Kasumi-1 (cell line): ENCODE results near the gene GRAP2.

ENCODE experiments used
- DNase-seq, 2 experiments: peaks; one replicate each; lab custom pipeline; 2025; lab: John Stamatoyannopoulos, UW

The GRAP2 gene

GRCh38 chr22:39994566-39995392 is 93.9 kb downstream of the GRAP2 start, which contains the start of gene FAM83F:
Gene FAM83F, plus strand, starts transcription at chr22:39994954. Its CDS starts 89 bp downstream, at chr22:39995043.
- DNase-seq, result no peak

- DNase-seq, result no peak
Observed at GRCh38 chr22:39995393-39996252, 94.7 kb downstream of the GRAP2 start.

GRCh38 chr22:39996732-39997131 is 95.8 kb downstream of the GRAP2 start:
- DNase-seq, result no peak

- DNase-seq, result no peak
Observed at GRCh38 chr22:39997421-39997820, 96.5 kb downstream of the GRAP2 start.

- no peak for DNase-seq
Observed at GRCh38 chr22:39997939-39998726, 97.2 kb downstream of the GRAP2 start.

DNA sequence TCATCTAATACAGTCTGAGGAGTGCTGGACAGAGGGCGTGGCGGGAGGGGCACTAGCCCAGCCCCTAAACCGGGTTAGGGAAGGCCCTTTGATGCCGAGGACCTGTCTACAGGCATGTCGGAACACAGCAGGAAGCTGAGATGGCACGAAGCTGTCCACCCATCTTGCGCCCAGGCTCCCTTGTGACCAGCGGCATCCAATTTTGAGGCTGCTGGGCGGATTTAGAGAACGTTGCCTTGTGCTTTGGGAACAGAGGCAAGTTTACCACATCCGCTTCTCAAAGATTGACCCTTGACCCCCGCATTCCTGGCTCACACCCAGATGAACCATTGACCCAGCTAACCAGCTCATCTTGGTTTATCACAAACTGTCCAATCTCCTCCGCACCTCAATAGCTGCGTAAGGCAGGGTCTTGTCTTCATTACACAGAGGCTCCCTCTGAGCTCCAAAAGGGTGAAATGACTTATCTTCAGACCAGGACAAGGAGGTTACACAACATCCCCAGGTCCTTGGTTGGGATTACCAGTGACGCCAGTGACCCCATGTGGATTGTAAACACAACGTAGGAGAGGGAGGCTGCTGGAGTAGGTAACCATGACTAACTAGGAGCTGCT is 98.4 kb downstream of the GRAP2 start:
- DNase-seq, result no peak

DNA sequence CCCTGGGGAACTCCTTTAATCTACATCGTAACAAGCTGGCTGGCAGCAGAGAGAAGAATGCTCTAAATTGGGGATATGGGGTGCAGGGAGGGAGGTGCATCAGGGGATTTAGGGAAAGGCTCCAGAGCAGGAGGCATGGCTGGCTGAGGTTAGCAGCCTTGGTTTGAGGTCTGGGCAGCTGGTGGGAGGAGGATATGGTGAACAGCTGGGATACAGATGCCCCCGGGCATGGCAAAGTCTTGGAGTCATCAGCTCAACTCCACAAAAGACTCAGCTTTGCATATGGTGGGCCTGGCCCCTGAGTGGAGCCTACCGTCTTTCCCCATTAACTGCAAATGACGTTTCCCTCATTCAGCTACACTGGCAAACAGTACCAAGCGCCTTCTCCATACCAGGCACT is 99.3 kb downstream of the GRAP2 start:
- DNase-seq, result no peak

DNA sequence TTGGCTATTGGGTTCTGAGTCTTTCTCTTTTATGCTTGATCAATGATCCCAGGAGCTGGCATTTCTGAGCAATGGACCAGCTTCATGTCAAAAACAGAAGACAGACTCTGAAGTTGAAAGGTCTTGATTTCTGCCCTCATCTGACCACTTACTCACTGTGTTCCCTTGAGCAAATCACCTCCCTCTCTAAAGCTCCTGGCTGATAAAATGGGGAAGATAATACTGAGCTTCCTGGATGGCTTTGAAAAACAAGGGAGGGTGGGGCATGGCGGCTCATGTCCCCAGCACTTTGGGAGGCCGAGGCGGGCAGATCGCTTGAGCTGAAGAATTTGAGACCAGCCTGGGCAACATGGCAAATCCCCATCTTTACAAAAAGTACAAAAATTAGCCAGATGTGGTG is 100.2 kb downstream of the GRAP2 start:
- DNase-seq, result no peak

- no peak for DNase-seq
Observed at GRCh38 chr22:40001800-40002577, 101.1 kb downstream of the GRAP2 start.

- DNase-seq, result no peak
Observed at GRCh38 chr22:40002935-40003715, 102.2 kb downstream of the GRAP2 start.

GRCh38 chr22:40004836-40005235 is 104.0 kb downstream of the GRAP2 start:
- DNase-seq, result no peak

GRCh38 chr22:40006641-40007040 is 105.8 kb downstream of the GRAP2 start:
- DNase-seq, result no peak

DNA sequence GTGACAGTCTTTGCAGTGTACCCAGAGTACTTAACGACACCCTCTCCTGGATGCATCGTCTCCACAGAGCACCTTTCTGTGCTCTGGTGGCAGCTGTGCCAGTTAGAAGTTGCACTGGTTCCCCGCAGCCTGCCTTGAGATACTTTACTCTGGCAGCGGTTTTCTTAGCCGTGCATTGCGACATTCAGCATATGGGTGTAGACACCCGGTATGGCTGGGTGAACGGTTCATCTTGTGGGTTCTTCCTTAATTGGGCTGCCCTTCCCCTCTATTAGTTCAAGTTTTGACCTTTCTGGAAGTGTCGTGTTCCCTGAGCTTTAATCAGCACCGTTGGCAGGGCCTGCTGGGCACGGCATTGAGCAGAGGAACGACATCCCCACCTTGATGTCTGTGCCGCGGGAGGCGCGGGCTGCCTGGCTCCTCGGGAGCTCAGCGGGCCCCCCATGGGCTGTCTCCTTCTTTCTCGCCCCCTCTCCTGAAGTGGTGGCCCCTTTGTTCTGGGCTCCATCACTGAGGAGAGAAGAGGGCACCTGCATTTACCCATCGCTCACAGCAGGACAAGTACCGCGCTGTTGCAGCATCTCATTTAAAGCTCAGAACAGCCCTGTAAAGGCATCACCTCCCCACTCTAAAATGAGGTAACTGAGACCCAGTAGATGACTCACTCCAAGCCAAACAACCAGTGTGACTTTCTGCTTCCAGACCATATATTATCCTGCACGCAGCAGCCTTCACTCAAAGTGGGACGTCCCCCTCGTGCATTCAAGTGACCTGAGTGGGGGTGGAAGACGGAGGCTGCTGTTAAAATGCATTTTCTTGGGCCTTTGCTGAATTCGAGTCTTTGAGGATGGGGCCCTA is 107.2 kb downstream of the GRAP2 start:
- DNase-seq, result peak; percentile 26 to 60

DNA sequence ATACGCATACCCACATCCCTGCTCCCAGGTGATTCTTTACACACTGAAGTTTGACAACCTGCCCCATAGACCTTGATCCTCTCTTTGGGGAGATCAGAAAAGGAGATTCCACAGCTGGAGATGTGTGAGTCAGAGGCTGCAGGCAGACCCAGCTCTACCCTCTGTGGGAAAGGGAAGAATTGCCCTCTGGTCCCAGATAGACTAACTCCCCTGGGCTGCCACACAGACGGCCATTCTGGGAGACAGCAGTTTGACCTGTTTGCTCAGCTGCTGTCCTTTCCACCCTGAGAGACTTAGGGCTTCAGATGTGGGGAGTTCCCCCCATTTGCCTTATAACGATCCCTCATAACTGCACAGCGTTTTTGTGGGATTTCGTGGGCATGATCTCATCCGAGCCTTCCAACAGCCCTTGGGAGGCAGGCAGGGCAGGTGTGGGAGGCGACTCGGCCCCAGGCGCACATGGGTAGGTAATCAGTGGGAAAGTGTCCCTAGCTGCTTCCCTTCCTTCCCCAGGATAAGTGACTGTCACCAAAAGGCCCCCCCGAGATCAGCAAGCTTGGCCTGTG is 107.9 kb downstream of the GRAP2 start:
- no peak for DNase-seq

DNA sequence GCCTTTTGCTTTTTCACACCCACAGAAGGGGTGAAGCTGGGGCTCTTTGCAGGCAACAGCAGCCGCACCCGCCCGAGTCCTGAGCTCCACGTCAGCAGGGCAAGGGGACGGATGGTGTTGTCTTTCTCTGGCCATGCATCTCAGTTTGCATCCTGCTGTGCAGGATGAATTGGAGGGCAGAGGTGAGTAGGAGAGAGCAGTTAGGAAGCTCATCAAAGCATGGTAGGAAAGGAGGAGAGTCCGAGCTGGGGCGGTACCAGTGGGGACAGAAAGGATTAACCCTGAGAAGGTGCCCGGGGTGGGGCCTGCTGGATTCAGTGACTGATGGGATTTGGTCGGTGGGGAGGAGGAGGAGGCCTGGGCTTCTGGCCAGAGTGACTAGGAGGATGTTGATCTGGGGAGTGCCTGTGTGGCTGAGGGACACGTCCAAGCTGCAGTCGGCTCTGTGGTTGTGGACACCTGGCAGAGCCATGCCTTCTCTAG is 108.4 kb downstream of the GRAP2 start:
- no peak for DNase-seq

DNA sequence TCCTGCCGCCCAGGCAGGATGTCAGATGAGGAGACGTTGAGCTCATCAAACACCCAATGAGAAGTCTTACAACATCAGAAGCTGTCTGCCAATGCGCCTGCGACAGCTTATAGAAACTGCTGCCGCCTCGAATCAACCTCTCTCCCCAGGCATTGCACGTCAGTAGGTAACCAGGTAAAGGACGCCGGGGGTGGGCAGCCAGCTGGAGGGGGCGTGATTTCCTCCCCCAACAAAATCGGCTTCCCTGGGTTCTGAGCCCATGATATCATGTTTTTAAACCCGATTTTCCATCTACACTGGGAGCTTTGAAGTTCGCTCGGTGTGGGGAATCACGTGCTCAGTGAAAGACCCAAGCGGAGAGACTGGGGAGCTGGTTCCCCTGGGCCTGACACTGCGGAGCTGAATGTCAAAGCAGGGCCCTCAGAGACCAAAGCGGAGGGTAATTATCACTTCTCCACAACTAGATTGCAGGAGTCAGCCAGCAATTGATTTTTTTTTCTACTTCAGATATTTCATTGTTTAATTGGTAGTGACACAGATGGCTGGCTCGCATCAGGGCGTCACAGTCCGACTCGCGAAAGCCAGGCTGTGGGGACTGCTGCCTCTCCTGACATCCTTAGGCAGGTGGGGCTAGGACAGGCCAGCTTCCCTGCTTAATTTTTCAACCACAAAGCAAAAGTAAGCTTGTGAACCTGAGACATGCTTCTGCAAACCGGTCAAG is 109.2 kb downstream of the GRAP2 start:
- DNase-seq, result no peak

GRCh38 chr22:40010746-40011145 is 109.9 kb downstream of the GRAP2 start:
- no peak for DNase-seq

DNA sequence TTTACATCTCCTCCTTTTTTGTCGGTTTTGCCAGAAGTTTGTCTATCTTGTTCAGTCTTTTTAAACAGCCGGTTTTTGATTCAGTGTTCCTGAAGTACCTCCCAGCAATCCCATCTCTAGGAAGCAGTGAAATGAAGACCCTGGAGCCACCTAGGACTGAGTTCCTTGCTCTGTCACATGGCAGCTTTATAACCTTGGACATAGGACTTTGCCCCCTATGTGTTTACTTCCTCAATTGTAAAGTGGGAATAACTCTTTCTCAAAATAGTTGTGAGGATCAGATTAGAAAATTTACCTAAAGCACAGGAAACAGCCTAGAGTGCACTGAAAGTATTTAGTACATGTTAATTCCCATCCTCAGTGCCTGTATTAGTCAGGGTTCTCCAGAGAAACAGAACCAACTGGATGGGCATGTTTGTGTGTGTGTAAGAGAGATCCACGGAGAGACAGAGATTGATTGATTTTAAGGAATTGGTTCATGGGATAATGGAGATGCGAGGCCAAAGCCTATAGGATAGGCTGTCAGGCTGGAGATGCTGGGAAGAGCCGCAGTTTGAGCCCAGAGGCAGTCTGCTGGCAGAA is 113.9 kb downstream of the GRAP2 start:
- no peak for DNase-seq
